Stimulated activated CD8-positive, alpha-beta memory T cell treated with anti-CD3 and anti-CD28 coated beads, Interleukin-7, amount 100 ng/mL, for 1 hour (primary cell): ENCODE results near the gene PTCHD4.

Experiments used
- DNase-seq, 2 donors: peaks; one replicate each; pipeline ENCODE4 v3.0.0-alpha.2; 2020; ENCODE audit warnings: low read depth in 2 of 2

The PTCHD4 gene

DNA sequence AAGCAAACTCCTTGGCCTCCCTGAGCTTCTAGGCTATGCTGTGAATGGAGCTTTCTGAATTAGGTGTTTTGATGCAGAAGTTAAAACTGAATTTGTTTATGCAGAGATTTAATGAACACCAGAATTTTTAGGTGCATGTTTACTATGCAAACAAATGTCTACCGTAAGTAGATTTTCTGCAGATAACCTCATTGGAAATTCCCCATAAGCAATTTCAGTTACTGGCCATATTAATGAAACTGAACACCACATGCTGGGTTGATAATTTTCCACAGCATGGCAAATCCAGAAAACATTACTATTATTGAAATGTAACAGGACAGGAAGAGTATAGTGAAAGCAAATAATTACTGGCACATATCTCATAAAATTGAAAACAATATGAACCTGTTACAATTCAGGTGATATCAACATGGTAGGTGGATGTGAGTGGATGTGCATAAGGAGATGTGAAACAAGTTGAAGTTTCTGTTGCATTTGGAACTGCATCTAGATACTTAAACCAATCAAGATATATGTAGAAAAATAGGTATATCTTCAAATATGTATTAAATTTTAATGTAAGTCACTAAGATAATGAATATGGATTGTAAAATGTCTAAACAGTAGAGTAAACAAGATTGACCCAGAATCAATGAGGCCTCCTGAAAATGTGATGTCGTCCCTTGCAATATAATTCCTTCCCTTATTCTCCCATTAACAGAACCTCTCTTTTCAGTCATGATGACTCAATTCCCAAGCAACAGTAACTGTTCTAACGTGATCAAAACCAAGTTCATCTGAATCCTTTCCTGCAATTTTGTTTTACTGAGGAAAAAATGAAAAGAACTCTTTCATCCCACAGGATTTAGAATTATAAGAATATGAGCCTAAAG lies 11.0 kb downstream of the PTCHD4 start:
- DNase-seq: no peak

DNA sequence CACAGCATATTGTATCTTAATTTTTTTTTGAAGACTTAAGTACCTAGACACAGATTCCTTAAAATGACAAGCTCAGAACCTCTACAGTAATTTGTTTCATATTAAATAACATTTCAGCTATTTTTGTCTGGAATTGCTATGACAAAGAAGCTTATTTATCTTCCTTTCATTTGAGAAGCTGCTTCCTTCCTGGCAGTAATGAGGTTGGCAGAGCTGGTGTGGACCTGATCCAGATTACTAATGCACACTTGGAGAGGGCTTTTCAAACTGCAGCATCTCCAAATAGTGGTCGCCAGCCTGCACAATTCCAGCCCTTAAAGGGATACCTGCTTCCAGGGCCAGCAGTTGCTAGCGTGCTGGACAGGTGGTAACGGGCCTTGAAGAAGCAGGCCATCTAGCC lies 12.1 kb downstream of the PTCHD4 start:
- no peak for DNase-seq

DNA sequence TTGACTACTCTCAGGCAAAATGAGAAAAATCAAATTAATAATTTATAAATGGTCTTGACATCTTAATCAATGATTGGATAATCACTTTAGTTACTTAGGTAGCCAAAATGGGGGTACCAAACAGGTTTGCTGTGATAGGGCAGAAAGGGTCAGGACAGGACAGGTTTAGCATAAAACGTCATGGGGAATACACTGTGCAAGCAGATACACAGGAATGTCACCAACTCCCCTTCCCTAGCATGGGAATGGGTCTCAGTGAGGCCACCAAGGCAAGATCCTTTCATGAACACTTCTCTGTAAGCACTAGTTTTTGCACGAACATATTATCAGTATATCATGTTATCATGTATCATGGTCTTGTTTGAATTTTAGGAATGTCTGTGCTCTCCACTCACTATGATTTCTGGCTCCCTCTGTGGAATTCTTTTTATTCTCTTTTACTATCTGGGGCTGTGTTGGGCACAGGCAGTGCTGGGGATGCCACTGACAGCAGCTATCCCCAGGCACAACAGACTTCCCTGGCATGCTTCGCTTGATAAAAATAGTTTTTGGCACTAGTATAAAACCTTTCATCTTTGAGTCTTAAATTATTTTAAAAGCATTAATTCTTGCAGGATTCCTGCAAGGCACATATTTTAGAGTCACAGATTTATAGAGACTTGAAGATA lies 18.3 kb downstream of the PTCHD4 start:
- no peak for DNase-seq

DNA sequence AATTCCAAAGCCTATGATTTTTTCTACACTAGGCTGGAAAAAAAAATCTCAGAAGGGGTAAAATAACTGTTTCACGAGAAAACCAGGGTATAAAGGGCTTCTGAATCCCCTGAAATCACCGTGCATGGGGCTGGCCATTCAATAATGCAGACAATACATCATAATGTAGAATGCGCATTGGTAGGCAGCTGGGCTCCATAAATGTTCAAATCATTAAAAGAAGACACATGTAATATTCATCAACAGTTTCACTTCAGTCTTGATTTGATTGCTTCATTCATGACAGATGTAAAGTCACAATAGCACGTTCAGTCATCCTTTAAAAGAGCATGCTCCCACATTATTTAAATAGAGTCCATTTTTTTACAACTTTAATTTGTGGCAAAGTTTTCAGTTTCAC lies 20.5 kb downstream of the PTCHD4 start:
- no peak for DNase-seq

DNA sequence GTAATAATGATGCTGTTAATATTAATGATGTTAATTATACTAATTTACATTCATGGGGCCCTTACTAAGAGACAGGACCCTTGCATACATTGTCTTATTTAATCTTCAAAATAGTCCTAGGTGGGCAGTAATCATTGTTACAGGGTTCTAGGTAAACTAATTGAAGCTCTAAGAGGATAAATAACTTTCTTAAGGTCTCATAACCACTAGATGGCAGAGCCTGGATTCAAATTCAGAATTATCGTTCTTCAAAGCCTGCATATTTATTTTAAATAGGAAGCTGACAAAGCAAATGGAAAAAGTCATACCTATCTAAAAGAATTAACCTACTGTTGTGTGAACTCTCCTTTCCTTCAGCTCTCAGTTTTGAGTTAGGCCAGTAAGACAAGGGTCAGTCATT lies 23.5 kb downstream of the PTCHD4 start:
- DNase-seq: no peak

DNA sequence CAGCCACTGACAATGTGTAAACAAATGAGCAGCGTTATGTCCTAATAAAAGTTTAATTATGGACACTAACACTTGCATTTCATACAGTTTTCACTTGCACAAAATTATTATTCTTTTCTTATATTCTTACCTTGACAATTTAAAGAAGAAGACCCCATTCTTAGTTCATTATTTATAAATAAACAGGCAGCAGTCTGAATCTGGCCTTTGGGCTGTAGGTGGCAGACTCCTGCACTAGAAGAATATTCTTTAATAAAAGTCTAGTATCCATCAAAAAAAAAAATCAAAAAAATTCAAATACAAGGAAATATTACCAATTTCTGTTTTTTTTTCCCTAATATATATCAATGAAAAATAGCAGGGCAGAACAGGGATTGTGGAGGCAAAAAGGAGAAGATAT lies 24.8 kb downstream of the PTCHD4 start:
- DNase-seq: no peak

DNA sequence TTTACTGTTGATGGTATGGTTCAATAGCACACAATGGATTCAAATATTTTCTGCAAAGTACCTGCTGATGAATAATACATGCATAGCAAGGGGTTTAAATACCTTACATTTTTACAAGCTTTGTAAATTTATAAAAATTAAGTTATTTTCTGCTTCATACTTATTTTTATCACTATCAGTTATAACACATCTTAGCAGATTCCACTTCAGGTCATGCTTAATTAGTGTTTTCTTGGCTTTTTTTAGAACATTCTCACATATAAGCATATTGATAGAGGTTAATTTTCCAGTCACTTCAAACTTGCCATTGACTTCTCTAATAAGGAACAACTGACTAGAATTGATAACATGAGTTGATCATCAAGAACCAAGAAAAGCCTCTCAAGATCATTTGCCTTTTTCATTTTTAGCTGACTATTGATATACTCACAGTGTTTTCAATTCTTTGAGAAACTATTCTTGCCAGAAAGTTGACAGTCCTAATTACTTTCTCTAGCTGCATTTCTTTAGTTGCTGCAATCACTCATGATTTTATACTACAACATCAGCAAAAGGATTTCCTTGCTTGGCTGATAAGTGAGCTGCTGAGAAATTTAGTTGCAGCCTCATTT lies 25.8 kb downstream of the PTCHD4 start:
- DNase-seq: no peak

DNA sequence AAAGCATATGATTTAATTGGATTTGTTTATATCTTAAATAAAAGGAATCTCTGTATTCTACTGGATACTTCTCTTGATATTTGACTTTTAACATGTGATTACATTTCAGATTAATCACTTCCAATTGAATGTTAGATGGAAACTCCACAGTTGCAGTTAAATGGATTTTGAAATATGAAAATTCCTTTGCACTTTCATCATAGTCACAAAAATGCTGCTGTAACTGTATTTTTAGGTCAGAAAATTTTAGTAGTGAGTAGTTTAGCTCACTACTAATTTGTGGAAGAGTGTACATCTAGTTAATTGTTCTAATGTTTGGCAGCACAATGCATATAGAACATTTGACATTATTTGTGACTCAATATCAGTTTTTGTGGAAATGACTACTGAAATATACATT lies 26.8 kb downstream of the PTCHD4 start:
- DNase-seq: no peak

DNA sequence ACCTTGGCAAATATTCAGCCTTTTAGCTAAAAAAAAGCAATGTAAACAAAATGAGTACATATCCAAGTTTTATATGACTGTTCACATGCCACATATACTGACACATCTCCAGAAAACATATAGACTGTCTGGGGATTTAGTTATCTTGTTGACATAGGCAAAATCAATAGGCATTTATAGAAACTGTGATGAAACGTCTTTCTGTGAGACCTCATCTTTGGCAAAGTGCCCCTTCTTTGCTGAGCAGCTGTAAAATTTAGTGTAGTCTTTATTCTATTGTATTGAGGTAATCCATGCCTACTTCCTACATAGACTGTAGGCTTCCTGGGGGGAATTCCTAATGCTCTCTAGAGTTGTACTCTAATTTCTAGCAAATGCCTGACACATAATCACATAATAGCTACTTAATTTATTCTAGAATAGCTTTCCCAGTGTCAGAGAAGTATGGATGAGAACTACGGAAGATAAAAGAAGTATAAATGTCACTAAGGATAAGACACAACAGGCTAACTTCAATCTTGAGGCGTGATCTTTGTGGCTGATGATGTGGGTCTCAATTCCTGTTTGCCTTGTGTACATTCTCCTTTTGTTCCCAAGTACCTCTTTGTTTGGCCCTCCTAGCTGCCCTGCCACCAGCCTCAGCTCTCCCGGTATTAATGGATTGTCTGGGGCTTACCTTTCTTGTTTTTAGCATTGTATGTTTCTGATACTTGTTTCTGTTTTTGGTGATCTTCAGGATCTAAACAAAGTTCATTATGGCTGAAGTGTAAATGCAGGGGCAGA lies 30.6 kb downstream of the PTCHD4 start:
- DNase-seq: no peak

DNA sequence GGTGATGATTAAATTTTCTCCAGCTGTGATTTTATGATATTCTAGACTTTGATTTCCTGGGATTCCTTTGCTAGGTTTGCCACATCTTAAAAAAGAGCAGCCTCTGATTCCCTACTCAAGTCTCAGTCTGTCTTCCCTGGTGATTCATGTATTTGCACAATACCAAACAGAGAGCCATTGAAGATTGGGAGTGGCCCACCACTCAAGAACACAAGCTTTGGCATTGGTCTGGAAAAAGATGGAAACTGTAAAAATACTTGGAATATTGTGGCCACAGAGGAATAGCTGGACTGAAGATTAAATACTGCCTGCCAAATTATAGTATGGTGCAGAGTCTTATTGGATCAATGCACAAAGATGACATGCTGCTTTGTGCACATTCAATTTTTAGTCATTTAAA lies 32.9 kb downstream of the PTCHD4 start:
- DNase-seq: no peak

DNA sequence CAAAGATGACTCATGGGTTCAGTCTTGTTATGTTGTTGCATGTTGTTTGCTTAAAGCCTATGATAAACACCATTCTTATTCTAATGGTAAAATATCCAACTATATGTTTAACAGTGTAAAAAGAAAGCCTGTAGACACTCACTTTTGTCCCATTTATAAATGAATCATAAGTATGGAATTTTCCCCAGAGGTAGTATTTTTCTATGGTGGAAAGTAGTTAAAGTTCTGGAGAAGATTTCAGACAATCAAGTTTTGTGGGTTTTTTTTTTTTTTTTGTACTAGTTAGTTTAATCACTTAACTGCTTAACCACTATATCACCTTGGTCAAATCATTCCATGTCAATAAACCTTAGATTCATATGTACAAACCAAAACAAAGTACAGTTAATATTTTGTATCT lies 35.8 kb downstream of the PTCHD4 start:
- no peak for DNase-seq

DNA sequence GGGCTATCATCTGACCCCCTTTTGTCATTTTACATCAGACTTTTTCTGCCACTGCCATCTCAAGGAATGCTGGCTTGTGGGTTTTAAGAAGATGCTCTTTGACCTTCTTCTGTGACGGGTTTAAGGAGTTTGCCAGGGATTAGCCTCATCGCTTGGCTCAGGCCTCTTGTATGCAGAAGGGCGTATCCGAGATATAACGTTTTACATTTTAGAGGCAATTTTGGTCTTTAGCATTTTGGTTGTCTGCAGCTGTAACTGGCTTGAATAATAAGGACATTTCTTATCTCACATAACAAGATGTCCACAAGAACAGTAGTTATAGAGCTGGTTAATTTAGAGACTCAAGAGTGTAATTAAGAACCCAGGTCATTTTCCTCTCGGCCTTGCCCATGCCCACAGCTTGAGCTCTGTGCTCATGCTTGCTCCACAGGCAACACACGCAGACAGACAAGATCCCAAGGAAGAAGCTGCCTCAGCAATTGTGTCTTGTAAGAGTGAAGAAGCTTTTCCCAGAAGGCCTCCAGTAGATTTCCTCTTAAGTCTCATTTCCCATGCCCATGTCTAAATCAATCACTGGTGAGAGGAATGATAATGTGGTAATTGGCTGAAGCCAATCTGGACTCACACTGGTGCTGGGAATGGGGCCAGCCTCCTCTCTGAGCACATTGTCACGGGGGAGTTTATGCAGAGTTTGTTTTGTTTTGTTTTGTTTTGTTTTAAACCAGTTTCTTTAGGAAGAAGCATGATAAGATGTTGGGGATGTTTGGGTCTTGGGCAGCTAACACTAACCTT lies 36.8 kb downstream of the PTCHD4 start:
- DNase-seq: no peak

DNA sequence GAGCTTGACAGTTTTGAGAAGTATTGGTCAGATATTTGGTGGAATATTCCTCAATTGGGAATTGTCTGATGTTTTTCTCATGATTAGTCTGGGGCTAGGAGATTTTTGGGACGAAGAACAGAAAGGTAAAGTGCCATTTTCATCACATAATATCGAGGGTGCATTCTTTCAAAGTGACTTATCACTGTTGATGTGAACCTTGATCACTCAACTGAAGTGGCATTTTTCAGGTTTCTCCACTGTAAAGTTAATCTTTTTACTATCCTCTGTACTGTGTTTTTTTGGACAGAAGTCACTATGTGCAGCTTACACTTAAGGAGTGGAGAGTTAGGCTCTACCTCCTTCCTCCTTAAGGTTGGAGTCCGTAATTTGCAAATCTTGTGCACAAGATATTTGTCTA lies 39.2 kb downstream of the PTCHD4 start:
- DNase-seq: no peak

DNA sequence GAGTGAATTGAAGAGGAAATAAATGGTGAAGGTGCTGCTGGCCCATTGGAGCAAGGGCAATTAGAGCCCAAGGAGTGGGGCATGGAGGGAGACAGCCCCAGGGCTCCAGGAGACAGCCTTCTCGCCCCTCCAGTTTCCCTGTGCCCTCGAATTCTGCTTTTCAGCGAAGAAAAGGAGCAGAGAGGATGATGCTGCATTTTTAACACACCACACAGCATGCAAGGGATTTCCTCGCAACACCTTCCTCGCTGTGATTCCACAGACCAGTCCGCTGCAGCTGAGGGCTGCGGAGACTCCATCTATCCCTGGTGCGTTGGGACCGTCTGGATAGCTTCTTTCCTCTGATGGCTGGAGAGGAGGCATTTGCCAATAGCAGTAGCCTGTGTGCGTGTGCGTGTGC lies 41.7 kb downstream of the PTCHD4 start:
- no peak for DNase-seq

DNA sequence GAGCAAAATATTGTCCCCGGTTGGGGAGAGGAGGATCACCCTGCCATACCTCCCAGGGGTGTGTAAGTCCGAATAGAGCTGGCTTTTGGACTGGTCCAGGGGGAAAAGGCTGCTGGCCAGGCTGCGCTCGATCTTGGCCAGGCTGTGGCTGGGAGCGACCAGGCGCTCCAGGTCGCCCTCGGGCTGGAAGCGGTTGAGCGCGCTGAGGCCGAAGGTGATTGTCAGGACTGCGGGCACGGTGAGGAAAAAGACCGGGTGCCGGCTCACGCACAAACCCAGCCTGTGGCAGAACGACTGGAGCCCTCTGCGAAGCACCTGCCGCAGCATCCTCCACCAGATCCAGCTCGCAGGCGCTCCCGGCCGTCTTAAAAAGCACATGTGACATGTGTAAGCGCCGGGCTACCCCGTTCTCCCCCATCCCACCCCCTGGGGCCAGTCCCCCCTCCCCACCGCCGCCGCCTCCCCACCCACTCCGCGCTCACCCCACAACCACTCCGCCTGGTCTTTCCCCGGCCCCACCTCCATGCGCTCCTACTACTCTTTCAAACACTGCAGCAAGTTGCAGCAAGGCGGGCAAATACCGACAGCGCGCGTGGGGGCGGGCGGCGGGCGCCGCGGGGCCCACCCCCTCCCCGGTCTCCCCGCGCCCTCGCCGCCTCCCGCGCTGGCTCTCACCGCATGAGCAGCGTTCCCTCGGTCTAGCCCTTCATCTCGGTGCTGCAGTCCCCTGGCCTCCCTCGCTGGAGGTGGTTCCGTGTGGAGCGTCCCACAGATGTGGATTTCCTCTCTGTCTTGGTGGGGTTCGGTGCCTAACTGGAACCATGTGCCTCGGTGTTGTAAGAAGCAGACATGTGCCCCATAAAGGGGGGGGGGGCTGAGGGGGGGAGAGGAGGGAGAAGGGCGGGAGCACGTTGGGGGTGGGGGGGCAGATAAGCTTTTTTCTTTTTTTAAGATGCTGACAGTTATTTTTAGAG lies 42.4 kb downstream of the PTCHD4 start:
- no peak for DNase-seq

DNA sequence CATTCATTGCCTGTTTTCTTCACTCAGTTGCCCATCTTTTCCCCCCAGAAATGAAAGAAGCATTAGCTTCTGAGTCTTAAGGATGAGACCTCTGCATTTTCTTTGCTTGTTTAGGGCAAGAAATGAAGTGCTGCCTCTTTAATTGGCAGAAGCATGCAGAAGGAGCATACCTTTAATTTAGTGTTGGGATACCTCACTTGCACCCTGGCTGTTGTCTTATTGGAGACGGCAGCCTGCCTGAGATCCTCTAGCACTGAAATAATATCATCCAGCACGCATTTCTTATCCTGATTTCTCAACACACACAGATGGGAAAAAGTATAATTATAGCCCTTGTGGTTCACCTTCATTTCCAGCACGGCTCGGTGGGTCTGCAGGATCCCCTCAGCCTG lies 43.1 kb downstream of the PTCHD4 start:
- DNase-seq: no peak

DNA sequence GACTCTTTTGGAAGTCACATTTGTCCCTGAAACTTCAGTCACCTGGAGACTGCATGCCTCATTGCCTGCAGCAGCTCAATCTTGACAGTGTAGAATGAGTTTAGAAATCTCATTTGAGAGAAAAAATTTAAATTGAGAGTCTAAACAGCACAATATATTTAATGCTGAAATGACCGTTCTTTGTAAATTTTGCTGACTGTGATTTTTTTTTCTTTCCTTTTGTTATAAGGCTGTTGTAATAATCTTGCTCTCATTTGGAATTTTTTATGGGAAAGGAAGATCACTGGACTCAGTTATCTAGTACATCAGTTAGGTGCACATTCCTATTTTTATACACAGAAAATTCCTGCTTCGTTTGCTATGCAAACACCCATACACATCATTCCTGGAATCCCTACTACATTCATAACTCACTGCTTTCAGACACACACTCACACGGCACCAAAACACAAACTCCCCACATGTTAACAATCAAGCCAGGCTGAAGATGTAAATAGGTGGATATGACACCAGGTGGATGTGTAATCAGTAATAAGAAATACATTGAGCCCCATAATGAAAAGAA lies 43.8 kb downstream of the PTCHD4 start:
- no peak for DNase-seq

DNA sequence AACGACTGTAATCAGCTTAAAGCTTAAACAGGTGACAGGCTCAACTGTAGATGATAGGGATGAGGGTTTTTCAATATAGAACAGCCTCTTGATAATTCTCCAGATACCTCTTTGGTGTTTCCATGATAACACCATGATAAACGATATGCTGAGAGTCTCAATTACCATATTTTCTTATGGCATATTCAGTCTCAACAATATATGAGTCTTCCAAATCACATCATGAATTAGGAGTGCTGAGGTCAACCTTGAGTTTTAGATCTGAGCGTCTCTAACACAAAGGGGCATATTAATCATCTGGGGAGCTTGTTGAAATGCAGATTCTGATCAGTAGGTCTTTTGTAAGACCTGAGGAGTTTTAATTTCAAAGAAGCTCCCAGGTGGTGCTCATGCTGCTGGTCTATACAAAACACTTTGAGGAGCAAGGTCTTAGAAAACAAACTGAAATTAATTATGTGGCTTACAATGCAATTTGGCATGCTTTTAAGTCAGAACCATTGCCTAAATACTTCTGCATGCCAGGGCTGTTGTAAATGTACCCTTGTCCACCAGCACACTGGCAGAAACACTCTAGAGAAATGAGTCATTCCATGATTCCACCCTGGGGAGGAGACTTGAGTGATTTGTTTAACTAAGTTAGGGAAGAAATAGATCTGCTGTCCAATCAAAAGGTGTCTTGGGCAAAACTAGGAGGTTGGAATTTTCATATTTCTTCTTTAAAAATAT lies 49.6 kb downstream of the PTCHD4 start:
- no peak for DNase-seq
